SK-N-MC (cell line): Measurements from ENCODE around the gene DUSP5.

ENCODE experiments used
- DNase-seq: peaks from one replicate; pipeline ENCODE4 v3.0.0-alpha.2; 2011; ENCODE audit warnings: low read depth, low spot score
- H3K27ac ChIP-seq: fragments of 200-600 bp; sonication (generic); 2 replicates; pipeline ENCODE4 v1.5.1; 2016; ENCODE audit warnings: mixed run types
- H3K36me3 ChIP-seq: fragments of 200-600 bp; sonication (generic); 2 replicates; pipeline ENCODE4 v1.6.1; 2017; ENCODE audit warnings: antibody characterized with exemption, low read length, mixed read lengths; ENCODE audit not compliant: insufficient read depth
- H3K4me3 ChIP-seq: fragments of 200-600 bp; sonication (generic); 2 replicates; pipeline ENCODE4 v1.5.1; 2016
- H3K9ac ChIP-seq: fragments of 200-600 bp; sonication (generic); 2 replicates; pipeline ENCODE4 v1.8.0; 2017; ENCODE audit warnings: mixed run types, mixed read lengths; ENCODE audit not compliant: insufficient read length
- H3K9me3 ChIP-seq: fragments of 200-600 bp; sonication (generic); 2 replicates; pipeline ENCODE4 v1.6.1; 2017; ENCODE audit warnings: low read depth, mild to moderate bottlenecking, antibody characterized with exemption, low read length, moderate library complexity, mixed read lengths
- EZH2 ChIP-seq: fragments of 200-600 bp; sonication (generic); IDR thresholded peaks from one replicate; pipeline ENCODE4 v1.6.1; 2017; ENCODE audit warnings: antibody characterized with exemption
- FOXP2 ChIP-seq: optimal IDR thresholded peaks from 2 replicates; pipeline ENCODE3; 2011; ENCODE audit warnings: mild to moderate bottlenecking, moderate library complexity; ENCODE audit not compliant: insufficient read depth; ENCODE audit errors: extremely low read length, control extremely low read depth
- POLR2AphosphoS5 ChIP-seq: IDR thresholded peaks from 2 replicates; pipeline ENCODE4 v1.6.1; 2012; ENCODE audit warnings: mild to moderate bottlenecking, low read depth, low read length, borderline replicate concordance

The DUSP5 gene

GRCh38 chr10:110475722-110476515 lies 21.8 kb upstream of the DUSP5 start:
- Histone ChIP-seq H3K9ac (no peak overlapping the region), H3K27ac (no peak overlapping the region), H3K36me3 (no peaks in the 10 kb centered on the region), H3K4me3 (no peak overlapping the region), H3K9me3 (no peaks in the 10 kb centered on the region)
- DNase-seq, result no peak
- TF ChIP-seq FOXP2, result no peak
- no peak for TF ChIP-seq POLR2AphosphoS5
- TF ChIP-seq EZH2, result no peak

GRCh38 chr10:110479710-110480109 lies 18.0 kb upstream of the DUSP5 start:
- Histone ChIP-seq H3K36me3 (no peaks in the 10 kb centered on the region), H3K9ac (no peak overlapping the region), H3K27ac (no peak overlapping the region), H3K9me3 (no peaks in the 10 kb centered on the region), H3K4me3 (no peak overlapping the region)
- no peak for TF ChIP-seq FOXP2
- TF ChIP-seq POLR2AphosphoS5, result no peak
- TF ChIP-seq EZH2, result no peak
- DNase-seq, result no peak

- Histone ChIP-seq H3K9me3 (no peaks in the 10 kb centered on the region), H3K4me3 (no peak overlapping the region), H3K36me3 (no peaks in the 10 kb centered on the region), H3K9ac (no peak overlapping the region), H3K27ac (no peak overlapping the region)
- TF ChIP-seq POLR2AphosphoS5, result no peak
- TF ChIP-seq FOXP2, result no peak
- TF ChIP-seq EZH2, result no peak
- no peak for DNase-seq
These were observed 17.3 kb upstream of the DUSP5 start for GRCh38 chr10:110480387-110480786.

- no peaks in the 10 kb centered on the region for H3K9me3 ChIP-seq
- DNase-seq, result no peak
- H3K9ac ChIP-seq, result no peak overlapping the region
- TF ChIP-seq EZH2 (no peak), POLR2AphosphoS5 (no peak), FOXP2 (no peak)
- H3K27ac ChIP-seq, result no peak overlapping the region
- no peak overlapping the region for H3K4me3 ChIP-seq
- no peaks in the 10 kb centered on the region for H3K36me3 ChIP-seq
These were observed 15.8 kb upstream of the DUSP5 start for GRCh38 chr10:110481919-110482318.

GRCh38 chr10:110483633-110484032 lies 14.1 kb upstream of the DUSP5 start:
- H3K27ac ChIP-seq, result no peak overlapping the region
- H3K9me3 ChIP-seq, result no peaks in the 10 kb centered on the region
- H3K4me3 ChIP-seq, result no peak overlapping the region
- no peak overlapping the region for H3K9ac ChIP-seq
- H3K36me3 ChIP-seq, result no peaks in the 10 kb centered on the region
- no peak for DNase-seq
- no peak for TF ChIP-seq EZH2

GRCh38 chr10:110485541-110485940 lies 12.2 kb upstream of the DUSP5 start:
- DNase-seq, result no peak
- TF ChIP-seq POLR2AphosphoS5 (no peak), EZH2 (no peak), FOXP2 (no peak)
- Histone ChIP-seq H3K9ac (no peak overlapping the region), H3K36me3 (no peaks in the 10 kb centered on the region), H3K4me3 (no peak overlapping the region), H3K27ac (no peak overlapping the region), H3K9me3 (no peaks in the 10 kb centered on the region)

GRCh38 chr10:110486680-110487410 lies 10.9 kb upstream of the DUSP5 start:
- Histone ChIP-seq H3K36me3 (no peaks in the 10 kb centered on the region), H3K9ac (no peak overlapping the region), H3K4me3 (no peak overlapping the region), H3K9me3 (no peaks in the 10 kb centered on the region), H3K27ac (no peak overlapping the region)
- TF ChIP-seq POLR2AphosphoS5 (no peak), FOXP2 (no peak), EZH2 (no peak)
- DNase-seq, result no peak

- no peak overlapping the region for H3K9ac ChIP-seq
- no peak for DNase-seq
- no peak for TF ChIP-seq POLR2AphosphoS5
- no peak for TF ChIP-seq FOXP2
- TF ChIP-seq EZH2, result no peak
- H3K27ac ChIP-seq, result no peak overlapping the region
- no peaks in the 10 kb centered on the region for H3K9me3 ChIP-seq
- H3K4me3 ChIP-seq, result no peak overlapping the region
- no peaks in the 10 kb centered on the region for H3K36me3 ChIP-seq
These were observed 10.0 kb upstream of the DUSP5 start for GRCh38 chr10:110487411-110488331.
